DND-41 (cell line): Measurements from ENCODE around the gene HMX1.

Experiments used
- ATAC-seq: fragments of 200-7000 bp; cut with Tn5 transposase; 3 replicates; pipeline ENCODE4 v1.9.1; 2021; ENCODE audit warnings: low read depth; ENCODE audit not compliant: insufficient read depth
- DNase-seq: peaks from one replicate; pipeline ENCODE4 v3.0.0-alpha.2; 2020
- H2AFZ ChIP-seq: 2 replicates; pipeline ENCODE4 v1.6.0; 2012; ENCODE audit warnings: low read depth, low read length
- H3K27ac ChIP-seq: 2 replicates; pipeline ENCODE4 v1.5.1; 2012; ENCODE audit warnings: low read length, inconsistent platforms
- H3K27me3 ChIP-seq: fragments of 200-600 bp; sonication (generic); 2 replicates; pipeline ENCODE4 v1.6.0; 2012; ENCODE audit warnings: low read length, mild to moderate bottlenecking, inconsistent platforms; ENCODE audit not compliant: insufficient read depth, poor library complexity
- H3K36me3 ChIP-seq: 2 replicates; pipeline ENCODE4 v1.5.1; 2012; ENCODE audit warnings: low read length, inconsistent platforms; ENCODE audit not compliant: insufficient read depth
- H3K4me1 ChIP-seq: 2 replicates; pipeline ENCODE4 v1.5.1; 2012; ENCODE audit warnings: mild to moderate bottlenecking, low read length; ENCODE audit not compliant: insufficient read depth
- H3K4me2 ChIP-seq: 2 replicates; pipeline ENCODE4 v1.6.0; 2012; ENCODE audit warnings: mild to moderate bottlenecking, moderate library complexity, low read length, inconsistent platforms; ENCODE audit not compliant: insufficient read depth
- H3K4me3 ChIP-seq, 2 experiments: fragments of 200-600 bp in 1 of 2; shearing (Covaris generic) in 1 of 2; 2 replicates each; pipeline ENCODE4 v1.5.1; 2012 to 2016; ENCODE audit warnings: inconsistent platforms in 2 of 2, low read length in 2 of 2, mild to moderate bottlenecking in 2 of 2, low read depth in 1 of 2, moderate library complexity in 1 of 2
- H3K79me2 ChIP-seq: 2 replicates; pipeline ENCODE4 v1.6.0; 2012; ENCODE audit warnings: low read length, inconsistent platforms; ENCODE audit not compliant: insufficient read depth
- H3K9ac ChIP-seq: 2 replicates; pipeline ENCODE4 v1.6.0; 2012; ENCODE audit warnings: low read depth, mild to moderate bottlenecking, inconsistent platforms, low read length, moderate library complexity
- H3K9me3 ChIP-seq: 2 replicates; pipeline ENCODE4 v1.5.1; 2012; ENCODE audit warnings: low read length, moderate library complexity, mild to moderate bottlenecking, inconsistent platforms; ENCODE audit not compliant: insufficient read depth, severe bottlenecking
- H4K20me1 ChIP-seq: 2 replicates; pipeline ENCODE4 v1.6.0; 2012; ENCODE audit warnings: low read length; ENCODE audit not compliant: insufficient read depth
- CTCF ChIP-seq: IDR thresholded peaks from 2 replicates; pipeline ENCODE4 v1.5.1; 2012; ENCODE audit warnings: borderline replicate concordance, low read length, moderate library complexity, mild to moderate bottlenecking; ENCODE audit not compliant: poor library complexity, severe bottlenecking; ENCODE audit errors: extremely low read depth
- EZH2 ChIP-seq: IDR thresholded peaks from 3 replicates; pipeline ENCODE4 v1.6.1; 2012; ENCODE audit warnings: borderline replicate concordance, low read depth, mild to moderate bottlenecking, moderate library complexity, low read length, inconsistent platforms; ENCODE audit not compliant: severe bottlenecking

The HMX1 gene

GRCh38 chr4:8866828-8867623, 4.6 kb downstream of the HMX1 start:
- no peaks in the 10 kb centered on the region; the same call in 1 of the 2 replicates for H4K20me1 ChIP-seq
- no peaks in the 10 kb centered on the region for H3K9me3 ChIP-seq
- no peaks in the 10 kb centered on the region for H3K4me1 ChIP-seq
- TF ChIP-seq EZH2 (no peak), CTCF (no peak)
- H3K27me3 ChIP-seq = no peaks in the 10 kb centered on the region
- no peaks in the 10 kb centered on the region for H3K79me2 ChIP-seq
- no peak for ATAC-seq
- H3K9ac ChIP-seq = no peak overlapping the region
- DNase-seq = no peak
- H3K4me2 ChIP-seq = no peak overlapping the region
- no peak overlapping the region for H3K4me3 ChIP-seq
- H3K36me3 ChIP-seq = no peaks in the 10 kb centered on the region
- no peak overlapping the region for H2AFZ ChIP-seq
- no peak overlapping the region for H3K27ac ChIP-seq

- Histone ChIP-seq H3K4me2 (no peak overlapping the region), H3K9me3 (no peaks in the 10 kb centered on the region), H4K20me1 (no peaks in the 10 kb centered on the region; the same call in 1 of the 2 replicates), H3K4me1 (no peaks in the 10 kb centered on the region), H3K36me3 (no peaks in the 10 kb centered on the region), H2AFZ (no peak overlapping the region), H3K27ac (no peak overlapping the region), H3K27me3 (no peaks in the 10 kb centered on the region), H3K9ac (no peak overlapping the region), H3K79me2 (no peaks in the 10 kb centered on the region), H3K4me3 (no peak overlapping the region)
- ATAC-seq = no peak
- no peak for DNase-seq
- no peak for TF ChIP-seq CTCF
- no peak for TF ChIP-seq EZH2
Measured at GRCh38 chr4:8866421-8866820, 5.2 kb downstream of the HMX1 start.

GRCh38 chr4:8865681-8866310, 5.8 kb downstream of the HMX1 start:
- no peak for ATAC-seq
- no peaks in the 10 kb centered on the region; the same call in 1 of the 2 replicates for H4K20me1 ChIP-seq
- no peak for TF ChIP-seq CTCF
- TF ChIP-seq EZH2 = no peak

More at GRCh38 chr4:8865681-8866310, 5.8 kb downstream of the HMX1 start:
- DNase-seq = no peak
- H3K4me2 ChIP-seq = no peak overlapping the region
- H3K27me3 ChIP-seq = no peaks in the 10 kb centered on the region
- H2AFZ ChIP-seq = no peak overlapping the region
- H3K9me3 ChIP-seq = no peaks in the 10 kb centered on the region
- no peaks in the 10 kb centered on the region for H3K4me1 ChIP-seq
- no peaks in the 10 kb centered on the region for H3K79me2 ChIP-seq
- no peak overlapping the region for H3K27ac ChIP-seq
- H3K36me3 ChIP-seq = no peaks in the 10 kb centered on the region
- H3K4me3 ChIP-seq = no peak overlapping the region
- no peak overlapping the region for H3K9ac ChIP-seq
